ENCODE results near the gene DENND2A. TPM values are rescaled to one million over a fixed set of nuclear protein-coding genes. Genes with fewer than 3 reads are reported as not detected.
"Not testable (repeated sequence)": the region's sequence is repeated elsewhere in the genome, so short reads cannot be mapped to it uniquely, and the experiment has no call there.

The DENND2A gene
- total RNA-seq, 1 donor from 2014 or later = 25.4 TPM

DNA sequence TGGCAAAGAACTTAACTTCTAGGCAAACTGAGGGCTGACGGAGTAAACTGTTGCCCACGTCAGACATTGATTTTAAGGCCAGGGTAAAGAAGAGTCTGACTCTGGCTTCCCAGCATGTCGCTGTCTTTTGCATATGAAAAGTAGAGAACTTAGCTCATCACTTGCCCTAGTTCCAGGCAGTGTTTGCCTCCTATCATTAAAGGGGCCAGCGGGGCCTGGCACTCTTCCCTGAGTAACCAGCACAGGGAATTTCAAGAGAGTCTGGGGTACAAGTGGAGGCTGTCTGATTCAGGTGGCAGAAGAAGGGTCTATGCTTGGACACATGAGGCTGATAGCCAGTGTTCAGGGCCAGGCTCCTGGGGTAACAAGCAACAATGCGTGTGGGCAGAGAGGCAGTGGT is 4.8 kb downstream of the DENND2A start:
- DNase-seq (ENCODE audit: extremely low spot score, unreplicated experiment) = no peak
- H3K4me1 Mint-ChIP-seq (ENCODE audit: unreplicated experiment) = peaks cover 30% of the 10 kb centered on the region
- TF ChIP-seq, protein P1, sequence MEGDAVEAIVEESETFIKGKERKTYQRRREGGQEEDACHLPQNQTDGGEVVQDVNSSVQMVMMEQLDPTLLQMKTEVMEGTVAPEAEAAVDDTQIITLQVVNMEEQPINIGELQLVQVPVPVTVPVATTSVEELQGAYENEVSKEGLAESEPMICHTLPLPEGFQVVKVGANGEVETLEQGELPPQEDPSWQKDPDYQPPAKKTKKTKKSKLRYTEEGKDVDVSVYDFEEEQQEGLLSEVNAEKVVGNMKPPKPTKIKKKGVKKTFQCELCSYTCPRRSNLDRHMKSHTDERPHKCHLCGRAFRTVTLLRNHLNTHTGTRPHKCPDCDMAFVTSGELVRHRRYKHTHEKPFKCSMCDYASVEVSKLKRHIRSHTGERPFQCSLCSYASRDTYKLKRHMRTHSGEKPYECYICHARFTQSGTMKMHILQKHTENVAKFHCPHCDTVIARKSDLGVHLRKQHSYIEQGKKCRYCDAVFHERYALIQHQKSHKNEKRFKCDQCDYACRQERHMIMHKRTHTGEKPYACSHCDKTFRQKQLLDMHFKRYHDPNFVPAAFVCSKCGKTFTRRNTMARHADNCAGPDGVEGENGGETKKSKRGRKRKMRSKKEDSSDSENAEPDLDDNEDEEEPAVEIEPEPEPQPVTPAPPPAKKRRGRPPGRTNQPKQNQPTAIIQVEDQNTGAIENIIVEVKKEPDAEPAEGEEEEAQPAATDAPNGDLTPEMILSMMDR (conservative IDR thresholded peaks at IDR 0.05) = no peak
- peaks cover 2% of the 10 kb centered on the region for H3K36me3 Mint-ChIP-seq
- H3K27me3 Mint-ChIP-seq = peaks cover 7% of the 10 kb centered on the region
- H3K27ac Mint-ChIP-seq = no peak overlapping the region
- peak overlapping the region; percentile 28 for H3K4me3 Mint-ChIP-seq
- no peaks in the 10 kb centered on the region for H3K9me3 Mint-ChIP-seq

DNA sequence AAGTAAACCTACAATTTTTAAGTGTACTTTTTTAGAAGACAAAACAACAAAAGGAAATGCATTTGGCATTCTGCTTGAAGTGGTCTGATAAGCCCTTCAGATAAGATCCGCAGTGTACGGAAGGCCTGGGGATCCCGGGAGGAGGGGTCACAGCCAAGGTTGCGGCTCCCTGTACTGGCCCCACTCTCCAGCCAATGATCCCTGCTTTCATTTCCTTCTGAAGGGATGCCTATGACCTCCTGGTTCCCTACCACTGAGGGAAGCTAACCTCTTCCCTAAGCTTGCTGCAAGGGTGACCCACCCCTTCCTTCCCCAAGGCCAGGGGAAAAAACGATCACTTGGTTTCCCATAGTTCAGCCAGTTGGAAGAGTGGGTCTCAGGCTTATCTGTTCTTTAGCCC is 5.3 kb downstream of the DENND2A start:
- H3K27me3 Mint-ChIP-seq = peaks cover 7% of the 10 kb centered on the region
- no peak for DNase-seq (ENCODE audit: extremely low spot score, unreplicated experiment)
- peaks cover 30% of the 10 kb centered on the region for H3K4me1 Mint-ChIP-seq (ENCODE audit: unreplicated experiment)
- no peaks in the 10 kb centered on the region for H3K9me3 Mint-ChIP-seq
- TF ChIP-seq, protein P1 (conservative IDR thresholded peaks at IDR 0.05) = no peak
- H3K4me3 Mint-ChIP-seq = no peak overlapping the region
- H3K27ac Mint-ChIP-seq = no peak overlapping the region
- peaks cover 4% of the 10 kb centered on the region for H3K36me3 Mint-ChIP-seq

DNA sequence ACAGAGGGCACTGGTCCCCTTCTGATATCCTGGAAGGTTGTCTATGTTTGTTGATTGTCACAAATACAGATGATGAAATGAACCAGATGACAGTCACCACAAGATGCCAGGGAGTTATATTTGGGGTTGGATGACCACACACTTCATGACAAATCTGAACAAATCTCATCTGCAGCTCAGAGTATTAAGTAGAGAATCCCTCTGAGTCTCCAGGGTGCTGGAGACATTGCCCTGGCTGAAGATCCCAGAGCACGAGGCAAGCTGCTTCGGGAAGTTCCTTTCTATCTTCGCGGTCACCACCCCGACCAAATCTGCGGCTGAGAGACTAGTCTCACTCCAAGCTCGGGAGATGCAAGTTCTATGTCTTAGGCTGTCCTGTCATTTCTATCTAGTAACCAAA is 9.0 kb downstream of the DENND2A start:
- peaks cover 11% of the 10 kb centered on the region for H3K4me1 Mint-ChIP-seq (ENCODE audit: unreplicated experiment)
- no peak for DNase-seq (ENCODE audit: extremely low spot score, unreplicated experiment)
- H3K27me3 Mint-ChIP-seq = no peaks in the 10 kb centered on the region
- no peak overlapping the region for H3K27ac Mint-ChIP-seq
- peaks cover 4% of the 10 kb centered on the region for H3K36me3 Mint-ChIP-seq
- TF ChIP-seq, protein P1 (conservative IDR thresholded peaks at IDR 0.05) = no peak
- no peaks in the 10 kb centered on the region for H3K9me3 Mint-ChIP-seq
- no peak overlapping the region for H3K4me3 Mint-ChIP-seq

GRCh38 chr7:140631021-140631420 is 9.6 kb downstream of the DENND2A start:
- H3K27ac Mint-ChIP-seq = no peak overlapping the region

DNA sequence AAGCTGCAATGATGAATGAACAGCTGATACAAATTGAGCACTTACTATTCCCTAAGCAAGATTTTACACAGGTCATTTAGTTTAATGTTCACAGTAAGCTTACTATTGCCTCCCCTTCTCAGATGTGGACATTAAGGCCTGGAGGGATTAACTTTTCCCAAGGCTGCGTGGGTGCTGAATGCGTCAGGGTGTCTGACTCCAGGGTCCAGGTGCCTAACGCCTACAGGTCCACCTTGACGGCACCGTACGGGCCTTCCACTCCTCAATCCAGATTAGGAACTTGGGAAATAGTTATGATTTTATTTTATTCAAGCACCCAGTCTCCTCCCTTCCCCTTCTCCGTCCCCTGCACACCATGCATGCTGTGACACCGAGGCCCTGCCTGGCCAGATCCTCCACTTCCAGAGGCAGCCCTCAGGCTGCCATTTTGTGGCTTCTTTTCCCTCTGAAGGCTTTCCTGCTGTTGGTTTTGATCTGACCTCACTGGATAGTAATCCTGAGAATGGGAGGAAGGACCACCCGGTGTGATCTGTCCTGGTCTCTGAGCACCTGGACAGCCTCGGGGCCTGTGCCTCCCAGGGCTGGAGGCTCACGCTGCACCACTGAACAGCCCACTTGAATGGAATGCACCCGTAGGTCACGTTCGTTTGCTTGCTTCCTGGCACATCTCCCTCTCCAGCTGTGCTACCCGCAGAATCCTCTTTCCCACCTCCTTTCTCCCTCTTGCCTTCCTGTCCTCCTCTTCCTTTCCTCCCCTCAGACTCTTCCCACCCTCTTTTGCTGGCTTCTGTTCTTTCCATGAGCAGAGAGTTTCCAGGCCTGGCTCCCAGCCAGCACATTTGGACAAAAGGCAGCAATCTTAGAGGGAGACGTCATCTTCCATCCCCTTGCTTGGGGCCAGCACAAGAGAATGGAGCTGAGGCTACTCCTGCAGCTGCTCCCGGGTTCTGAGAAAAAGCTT is 14.4 kb downstream of the DENND2A start:
- DNase-seq (ENCODE audit: extremely low spot score, unreplicated experiment) = peak; percentile 78
- TF ChIP-seq, protein P1 (conservative IDR thresholded peaks at IDR 0.05) = no peak
- peaks cover 32% of the 10 kb centered on the region for H3K4me1 Mint-ChIP-seq (ENCODE audit: unreplicated experiment)
- peak overlapping the region; percentile 89 for H3K27ac Mint-ChIP-seq
- peaks cover 8% of the 10 kb centered on the region for H3K36me3 Mint-ChIP-seq
- H3K9me3 Mint-ChIP-seq = no peaks in the 10 kb centered on the region
- H3K27me3 Mint-ChIP-seq = no peaks in the 10 kb centered on the region
- peak overlapping the region; percentile 64 for H3K4me3 Mint-ChIP-seq

More at GRCh38 chr7:140631021-140631420, 9.6 kb downstream of the DENND2A start:
- no peak for DNase-seq (ENCODE audit: extremely low spot score, unreplicated experiment)
- Mint-ChIP-seq H3K9me3 (no peaks in the 10 kb centered on the region), H3K36me3 (peaks cover 4% of the 10 kb centered on the region), H3K27me3 (no peaks in the 10 kb centered on the region), H3K4me1 (ENCODE audit: unreplicated experiment) (peaks cover 15% of the 10 kb centered on the region), H3K4me3 (no peak overlapping the region)
- TF ChIP-seq, protein P1 (conservative IDR thresholded peaks at IDR 0.05) = no peak

DNA sequence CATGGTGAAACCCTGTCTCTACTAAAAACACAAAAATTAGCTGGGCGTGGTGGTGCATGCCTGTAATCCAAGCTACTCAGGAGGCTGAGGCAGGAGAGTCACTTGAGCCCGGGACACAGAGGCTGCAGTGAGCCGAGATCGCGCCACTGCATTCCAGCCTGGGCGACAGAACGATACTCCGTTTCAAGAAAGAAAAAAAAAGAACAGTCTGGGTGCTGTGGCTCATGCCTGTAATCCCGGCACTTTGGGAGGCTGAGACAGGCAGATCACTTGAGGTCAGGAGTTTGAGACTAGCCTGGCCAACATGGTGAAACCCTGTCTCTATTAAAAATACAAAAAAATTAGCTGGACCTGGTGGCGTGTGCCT is 15.4 kb downstream of the DENND2A start:
- H3K4me1 Mint-ChIP-seq (ENCODE audit: unreplicated experiment) = peaks cover 32% of the 10 kb centered on the region
- not testable (repeated sequence) for H3K4me3 Mint-ChIP-seq; H3K27me3 Mint-ChIP-seq; H3K36me3 Mint-ChIP-seq; DNase-seq (ENCODE audit: extremely low spot score, unreplicated experiment); H3K27ac Mint-ChIP-seq; H3K9me3 Mint-ChIP-seq
